Retina (tissue), 1 donor: Measurements from ENCODE around the gene PRPF38B.
A peak's percentile ranks its signal among the peaks of the same experiment; 100 is the strongest.

Experiments
- DNase-seq: peaks from one replicate; pipeline ENCODE4 v3.0.0-alpha.2; 2016

The PRPF38B gene

DNA sequence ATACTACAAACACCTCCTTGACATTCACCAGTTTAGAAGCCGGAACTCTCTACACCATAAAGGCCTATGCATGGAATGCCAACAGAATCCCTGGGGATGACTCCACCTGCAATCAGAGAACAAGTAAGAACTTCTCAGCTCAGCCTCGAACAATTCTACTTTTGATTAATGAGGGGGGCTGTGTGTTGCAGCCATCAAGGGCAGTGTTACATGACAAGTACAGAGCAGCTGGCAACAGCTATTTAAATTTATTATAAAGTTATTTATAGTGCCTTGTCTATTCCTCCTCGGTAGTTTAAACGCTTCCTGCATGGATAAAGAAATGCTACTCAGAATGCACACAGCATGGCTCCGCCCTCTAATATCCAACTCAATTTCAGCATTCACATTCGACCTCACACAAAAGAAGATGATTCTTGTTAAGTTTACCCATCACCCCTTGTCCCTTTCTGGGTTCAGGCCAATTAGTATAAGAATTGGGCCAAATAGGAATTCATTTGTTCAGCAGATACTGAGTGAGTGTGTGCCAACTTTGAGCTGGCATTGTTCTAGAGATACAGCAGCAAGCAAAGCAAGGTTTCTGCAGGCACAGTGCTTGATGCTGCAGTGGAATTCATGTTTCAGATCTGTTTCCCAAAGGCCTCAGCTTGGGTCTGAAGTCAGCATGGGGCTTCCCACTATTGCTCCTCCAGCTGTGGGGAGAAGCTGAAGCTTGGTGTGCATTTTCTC is 27.0 kb downstream of the PRPF38B start:
- no peak for DNase-seq

GRCh38 chr1:108719656-108720435 is 27.7 kb downstream of the PRPF38B start:
- DNase-seq = no peak

DNA sequence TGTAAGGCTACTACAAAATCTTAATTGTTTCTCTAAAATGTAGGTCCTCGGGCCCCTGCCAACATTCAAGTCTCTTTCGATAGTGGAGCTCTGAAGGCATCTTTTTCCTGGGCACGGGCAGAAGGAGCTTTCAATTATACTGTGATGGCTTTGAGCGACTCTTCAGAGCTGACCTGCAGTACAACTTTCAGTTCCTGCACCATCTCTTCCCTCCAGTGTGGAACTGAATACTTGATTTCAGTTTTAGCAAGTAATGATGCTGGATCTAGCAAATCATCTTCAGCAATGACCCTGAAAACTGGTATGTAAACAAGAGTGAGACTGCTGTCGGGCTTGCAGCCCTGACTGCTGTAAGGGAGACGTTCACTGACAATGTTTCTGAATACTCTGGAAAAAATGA is 30.2 kb downstream of the PRPF38B start:
- no peak for DNase-seq

- no peak for DNase-seq
Observed at GRCh38 chr1:108725906-108726305, 33.8 kb downstream of the PRPF38B start.

DNA sequence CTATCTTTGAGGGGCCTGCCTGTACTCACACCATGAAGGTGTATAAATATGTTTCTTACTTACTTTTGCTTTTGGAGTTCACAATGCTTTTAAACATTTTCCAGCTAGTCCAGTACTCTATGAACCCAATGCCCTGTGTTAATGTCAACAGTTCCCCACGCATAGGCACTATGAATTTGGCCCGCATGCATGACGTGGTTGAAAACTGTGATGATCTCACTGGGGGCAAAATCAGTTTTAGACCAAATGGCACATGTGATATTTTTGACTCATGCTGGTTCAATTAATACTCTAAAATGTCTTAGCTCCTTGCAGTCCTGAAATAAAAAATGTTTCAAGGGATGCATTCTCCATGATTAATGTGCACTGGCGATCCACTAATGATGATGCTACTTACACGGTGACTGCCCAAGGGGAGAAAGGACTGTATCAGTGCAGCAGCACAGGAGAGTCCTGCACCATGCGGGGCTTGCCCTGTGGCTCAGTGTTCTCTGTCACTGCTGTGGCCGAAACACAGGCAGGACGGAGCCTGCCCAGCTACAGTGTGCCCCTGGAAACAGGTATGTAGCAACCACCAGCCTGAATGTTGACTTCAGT is 36.3 kb downstream of the PRPF38B start:
- DNase-seq = no peak

DNA sequence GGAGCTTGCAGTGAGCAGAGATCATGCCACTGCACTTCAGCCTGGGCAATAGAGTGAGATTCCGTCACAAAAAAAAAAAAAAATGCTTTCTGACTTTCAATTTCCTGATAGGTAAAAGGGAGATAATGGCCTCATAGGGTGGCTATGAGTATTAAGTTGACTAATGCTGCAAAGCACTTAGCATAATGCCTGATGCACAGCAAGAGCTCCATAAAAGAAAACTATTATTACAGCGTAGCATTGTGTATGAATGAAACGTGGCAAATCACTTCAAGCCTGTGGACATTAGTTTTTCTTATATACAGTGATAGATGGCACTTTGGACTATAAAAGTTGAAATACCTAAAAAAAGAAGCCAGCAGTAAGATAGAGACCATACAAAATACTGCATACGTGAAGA is 37.4 kb downstream of the PRPF38B start:
- no peak for DNase-seq

GRCh38 chr1:108732398-108732797 is 40.3 kb downstream of the PRPF38B start:
- DNase-seq = no peak

DNA sequence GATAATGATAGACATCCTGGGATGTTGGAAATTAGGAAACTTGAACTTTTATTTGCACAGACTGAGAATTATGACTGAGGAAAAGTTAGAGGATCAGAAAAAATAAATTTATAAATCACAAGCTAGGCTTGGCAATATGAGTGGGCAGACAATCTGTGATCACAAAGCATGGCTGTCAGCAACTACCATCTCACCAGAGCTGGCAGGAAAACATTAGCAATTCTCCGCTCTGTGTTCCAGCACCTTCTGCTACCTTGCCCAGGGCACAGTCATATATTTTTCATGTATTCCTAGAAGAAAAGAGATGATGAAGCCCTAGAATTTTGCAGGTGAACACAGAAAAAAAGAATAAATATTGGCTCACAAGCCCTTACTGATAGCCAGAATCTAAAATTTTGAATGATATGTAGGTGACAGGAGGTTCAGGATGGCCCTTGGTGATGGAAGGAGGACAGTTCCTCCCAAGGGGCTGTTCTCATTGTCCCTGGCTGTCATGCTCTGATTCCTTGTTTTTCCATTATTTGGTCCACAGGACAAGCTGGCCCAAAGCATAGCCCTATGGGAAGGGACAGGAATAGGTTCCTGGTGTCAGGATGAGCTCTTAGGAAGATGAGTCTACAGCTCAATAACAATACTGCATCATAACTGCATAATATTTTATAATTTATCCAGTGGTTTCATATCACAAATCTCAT is 42.2 kb downstream of the PRPF38B start:
- DNase-seq = no peak

DNA sequence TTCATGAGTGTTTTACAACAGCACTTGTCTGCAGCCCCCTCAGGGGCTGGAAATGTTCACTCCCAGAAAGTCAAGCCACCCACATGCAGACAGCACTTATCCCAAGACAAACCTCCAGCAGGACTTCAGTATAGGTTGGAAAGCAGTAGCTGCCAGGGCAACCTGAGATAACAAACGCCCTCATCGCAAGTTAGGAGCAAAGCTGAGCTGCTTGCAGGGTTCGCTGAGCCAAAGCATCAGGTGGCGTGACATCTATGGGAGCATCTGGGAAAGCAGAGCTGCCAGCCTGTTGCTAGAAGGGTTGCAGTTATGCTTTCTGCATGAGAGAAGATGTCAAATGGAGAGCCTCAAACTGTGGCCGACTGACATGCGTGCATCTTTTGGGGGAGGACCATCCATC is 50.1 kb downstream of the PRPF38B start:
- no peak for DNase-seq

- no peak for DNase-seq
Observed at GRCh38 chr1:108745980-108746381, 53.9 kb downstream of the PRPF38B start.

DNA sequence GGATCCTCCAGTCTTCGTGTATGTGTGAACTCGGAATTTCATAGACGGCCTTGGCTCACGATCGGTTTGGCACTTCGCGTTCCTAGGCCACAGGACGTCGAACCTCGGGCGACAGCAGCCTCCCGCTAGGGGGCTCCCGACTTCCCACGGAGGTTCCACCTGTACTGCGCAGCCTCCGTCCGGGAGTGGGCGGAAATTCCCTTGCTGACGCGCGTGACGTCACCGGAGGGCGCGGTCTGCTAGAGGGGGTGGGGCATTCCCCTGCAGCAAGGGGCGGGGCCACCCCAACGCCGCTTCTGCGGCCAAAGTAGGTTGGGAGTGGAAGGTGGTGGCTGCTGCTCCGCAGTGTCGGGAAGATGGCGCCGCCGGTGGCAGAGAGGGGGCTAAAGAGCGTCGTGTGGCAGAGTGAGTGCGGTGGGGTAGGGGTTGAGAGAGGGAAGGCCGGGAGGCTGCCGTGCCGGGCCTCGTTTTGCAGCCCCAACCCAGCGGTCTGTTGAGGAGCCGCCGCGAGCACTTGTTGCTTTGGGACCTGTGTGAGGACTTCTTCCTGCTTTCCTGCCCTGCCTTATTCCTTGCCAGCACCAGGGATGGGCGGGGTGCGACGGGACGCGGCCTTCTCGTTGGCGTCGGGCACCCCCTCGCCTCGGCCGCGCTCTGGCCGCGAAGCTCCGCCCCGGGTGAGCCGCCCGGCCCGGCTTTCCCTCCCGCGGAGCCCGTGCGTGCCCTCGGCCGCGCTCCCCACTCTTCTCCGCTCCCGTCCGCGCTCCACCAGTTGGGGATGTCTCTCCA is 54.5 kb downstream of the PRPF38B start, which contains the start of gene STXBP3:
TSS of gene STXBP3 (plus strand) at position 293 of the 789 bp plus-strand sequence. CDS start at position 357, 64 bp downstream.
- DNase-seq = peak; percentile 98

DNA sequence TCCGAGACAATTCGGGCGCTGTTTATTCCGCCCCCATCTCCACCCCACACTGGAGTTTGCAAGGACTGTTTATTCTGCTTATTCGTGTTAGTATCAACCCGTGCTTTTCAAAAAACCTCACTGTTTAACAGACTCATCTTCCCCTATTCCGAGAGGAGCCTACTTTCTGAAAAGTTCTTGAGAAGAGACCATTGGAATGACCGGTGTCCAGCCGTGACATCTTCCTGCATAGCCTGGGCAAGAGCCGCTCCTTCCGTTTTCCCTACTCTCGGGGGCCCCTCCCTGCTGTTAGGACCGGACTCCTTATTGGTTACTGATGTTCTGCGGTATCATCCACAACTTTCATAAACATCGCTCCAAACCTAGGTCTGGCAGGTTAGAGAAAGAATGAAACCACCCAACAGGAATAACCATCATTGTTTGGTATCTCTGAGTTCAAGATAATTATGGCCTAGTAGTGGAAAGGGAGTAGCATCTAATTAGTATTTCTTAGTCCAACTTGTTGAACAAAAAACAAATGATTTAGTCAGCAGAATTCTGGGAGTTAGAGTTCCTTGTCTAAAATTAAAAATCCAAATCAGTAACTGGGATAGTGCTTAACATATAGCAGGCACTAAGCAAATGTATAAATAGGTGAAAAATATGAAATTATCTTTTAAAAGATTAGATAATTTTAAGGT is 55.2 kb downstream of the PRPF38B start:
- peak; percentile 82 for DNase-seq

DNA sequence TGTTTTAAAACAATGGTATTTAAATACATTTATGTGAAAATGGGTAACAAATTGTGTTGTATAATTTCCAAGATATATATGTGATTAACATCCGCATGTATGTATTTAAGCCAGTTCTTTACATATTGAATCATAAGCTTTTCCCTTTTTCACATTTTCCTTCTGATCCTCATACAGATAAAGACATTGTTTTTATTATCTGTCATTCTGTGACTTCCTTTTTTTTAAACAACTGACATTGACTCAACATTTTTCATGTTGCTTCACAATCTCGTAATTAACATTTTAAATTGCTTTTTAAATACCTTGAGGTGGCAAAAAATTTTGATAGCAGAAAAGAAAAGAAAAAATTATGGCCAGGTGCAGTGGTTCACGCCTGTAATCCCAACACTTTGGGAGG is 55.8 kb downstream of the PRPF38B start:
- DNase-seq = no peak

GRCh38 chr1:108749081-108749480 is 57.0 kb downstream of the PRPF38B start:
- no peak for DNase-seq

DNA sequence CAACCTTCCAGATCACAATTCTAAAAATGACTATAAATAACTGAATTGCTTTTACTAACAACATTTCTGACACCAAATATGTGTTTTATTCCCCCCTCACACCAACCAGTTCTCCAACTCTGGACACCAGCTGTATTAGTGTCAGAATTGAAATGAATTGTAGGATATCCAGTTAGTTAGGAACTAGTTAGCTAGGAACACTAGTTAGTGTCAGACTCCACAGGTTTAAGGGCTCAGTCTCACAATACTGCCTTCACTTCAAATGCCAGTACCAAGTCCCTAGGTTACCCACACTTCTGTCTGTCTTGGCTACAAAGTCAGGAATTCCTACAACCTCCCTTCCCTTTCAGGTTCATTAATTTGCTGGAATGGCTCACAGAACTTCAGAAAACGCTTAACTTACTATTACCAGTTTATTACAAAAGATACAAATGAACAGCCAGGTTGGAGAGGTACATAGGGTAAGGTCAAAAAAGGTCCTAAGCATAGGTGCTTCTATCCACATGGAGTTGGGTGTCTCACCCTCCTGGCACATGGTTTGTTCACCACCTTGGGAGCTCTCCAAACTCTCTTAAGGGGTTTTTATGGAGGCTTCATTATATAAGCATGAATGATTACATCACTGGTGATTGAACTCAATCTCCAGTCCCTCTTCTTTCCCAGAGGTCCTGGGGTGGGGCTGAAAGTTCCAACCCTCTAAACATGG is 58.5 kb downstream of the PRPF38B start:
- DNase-seq = no peak
